Neural cell (in vitro differentiated cells): ENCODE data around the gene MAGIX. TPM values are rescaled to one million over a fixed set of nuclear protein-coding genes. Genes with fewer than 3 reads are reported as not detected.

Experiments
- H2AFZ ChIP-seq: fragments of 200-600, 300-800 bp; sonication (generic), shearing (Covaris generic); 2 replicates; pipeline ENCODE4 v1.6.0; 2014; ENCODE audit warnings: low read depth, mild to moderate bottlenecking, antibody characterized with exemption, low read length, moderate library complexity
- H3F3A ChIP-seq: fragments of 200-600 bp; shearing (Covaris generic); 2 replicates; pipeline ENCODE4 v1.6.1; 2016; ENCODE audit warnings: mild to moderate bottlenecking, moderate library complexity, mixed read lengths, antibody characterized with exemption, low read length; ENCODE audit not compliant: insufficient read depth, poor library complexity, severe bottlenecking
- H3K27ac ChIP-seq: fragments of 200-600, 300-800 bp; sonication (generic), shearing (Covaris generic); 2 replicates; pipeline ENCODE4 v1.5.1; 2014; ENCODE audit warnings: mild to moderate bottlenecking, low read length, moderate library complexity
- H3K27me3 ChIP-seq: fragments of 300-800, 200-600 bp; sonication (generic), shearing (Covaris generic); 2 replicates; pipeline ENCODE4 v1.6.0; 2014; ENCODE audit warnings: mild to moderate bottlenecking, low read depth, low read length, moderate library complexity; ENCODE audit not compliant: insufficient read depth
- H3K36me3 ChIP-seq: fragments of 300-800, 200-600 bp; sonication (generic), shearing (Covaris generic); 2 replicates; pipeline ENCODE4 v1.5.1; 2014; ENCODE audit warnings: mild to moderate bottlenecking, antibody characterized with exemption, low read length, moderate library complexity; ENCODE audit not compliant: insufficient read depth
- H3K4me2 ChIP-seq: fragments of 300-800, 200-600 bp; sonication (generic), shearing (Covaris generic); 2 replicates; pipeline ENCODE4 v1.6.0; 2014; ENCODE audit warnings: mild to moderate bottlenecking, low read length
- H3K4me3 ChIP-seq: fragments of 300-800, 200-600 bp; sonication (generic), shearing (Covaris generic); 2 replicates; pipeline ENCODE4 v1.5.1; 2014; ENCODE audit warnings: mild to moderate bottlenecking, low read length, moderate library complexity
- H3K79me2 ChIP-seq: fragments of 200-600 bp; shearing (Covaris generic); replicated peaks from 2 replicates; pipeline ENCODE4 v1.6.0; 2014; ENCODE audit warnings: mild to moderate bottlenecking, low read length, moderate library complexity; ENCODE audit not compliant: insufficient read depth
- H3K9ac ChIP-seq: fragments of 300-800, 200-600 bp; sonication (generic), shearing (Covaris generic); 2 replicates; pipeline ENCODE4 v1.6.1; 2016; ENCODE audit warnings: mild to moderate bottlenecking, low read length, mixed read lengths
- H3K9me2 ChIP-seq: fragments of 200-600 bp; shearing (Covaris generic); 2 replicates; pipeline ENCODE4 v1.6.1; 2016; ENCODE audit warnings: mild to moderate bottlenecking, low read length, mixed read lengths; ENCODE audit not compliant: insufficient read depth
- H3K9me3 ChIP-seq: fragments of 200-600, 300-800 bp; sonication (generic), shearing (Covaris generic); 2 replicates; pipeline ENCODE4 v1.6.1; 2016; ENCODE audit warnings: mild to moderate bottlenecking, mixed run types, low read length, moderate library complexity, mixed read lengths
- H4K20me1 ChIP-seq: fragments of 200-600 bp; shearing (Covaris generic); 2 replicates; pipeline ENCODE4 v1.6.1; 2016; ENCODE audit warnings: mild to moderate bottlenecking, mixed run types; ENCODE audit not compliant: insufficient read depth
- EP300 ChIP-seq: fragments of 450-650 bp; conservative IDR thresholded peaks from 2 replicates; pipeline ENCODE4 v1.6.1; 2014; ENCODE audit warnings: antibody characterized with exemption, mild to moderate bottlenecking, moderate library complexity; ENCODE audit not compliant: poor library complexity, severe bottlenecking
- EZH2 ChIP-seq: fragments of 200-600, 300-800 bp; shearing (Covaris generic), sonication (generic); IDR thresholded peaks from 2 replicates; pipeline ENCODE4 v1.6.1; 2014; ENCODE audit warnings: antibody characterized with exemption, low read length, borderline replicate concordance, mild to moderate bottlenecking; ENCODE audit not compliant: insufficient read depth, poor library complexity, severe bottlenecking
- MXI1 ChIP-seq: fragments of 450-650 bp; conservative IDR thresholded peaks from 2 replicates; pipeline ENCODE4 v1.6.1; 2014; ENCODE audit warnings: antibody characterized with exemption, mild to moderate bottlenecking; ENCODE audit not compliant: poor library complexity, severe bottlenecking
- POLR2AphosphoS5 ChIP-seq: IDR thresholded peaks from 2 replicates; pipeline ENCODE4 v1.6.1; 2012
- RAD21 ChIP-seq: fragments of 450-650 bp; conservative IDR thresholded peaks from 2 replicates; pipeline ENCODE4 v1.6.1; 2014; ENCODE audit warnings: antibody characterized with exemption, mild to moderate bottlenecking, moderate library complexity
- SMC3 ChIP-seq: fragments of 450-650 bp; conservative IDR thresholded peaks from 2 replicates; pipeline ENCODE4 v1.6.1; 2014; ENCODE audit warnings: antibody characterized with exemption, mild to moderate bottlenecking, moderate library complexity; ENCODE audit not compliant: poor library complexity
- TAF1 ChIP-seq: IDR thresholded peaks from 2 replicates; pipeline ENCODE4 v1.6.1; 2012; ENCODE audit warnings: low read depth
- polyA plus RNA-seq: library from polyadenylated mRNA; depleted of rRNA; stranded (reverse); fragments of >200 nt; gene quantifications from 2 replicates; pipeline ENCODE4 v1.2.3, GENCODE V29; 2014
- TF ChIP-seq, protein P1 (sequence below): IDR thresholded peaks from 2 replicates; pipeline ENCODE4 v1.6.1; 2012; ENCODE audit warnings: borderline replicate concordance
- TF ChIP-seq, protein P2 (sequence below): fragments of 450-650 bp; IDR thresholded peaks from 2 replicates; pipeline ENCODE4 v1.5.1; 2014; ENCODE audit warnings: antibody characterized with exemption, mild to moderate bottlenecking, moderate library complexity; ENCODE audit not compliant: poor library complexity, severe bottlenecking

MAGIX gene
- polyA plus RNA-seq, 1 donor from 2014 or later = 4.2 TPM

DNA sequence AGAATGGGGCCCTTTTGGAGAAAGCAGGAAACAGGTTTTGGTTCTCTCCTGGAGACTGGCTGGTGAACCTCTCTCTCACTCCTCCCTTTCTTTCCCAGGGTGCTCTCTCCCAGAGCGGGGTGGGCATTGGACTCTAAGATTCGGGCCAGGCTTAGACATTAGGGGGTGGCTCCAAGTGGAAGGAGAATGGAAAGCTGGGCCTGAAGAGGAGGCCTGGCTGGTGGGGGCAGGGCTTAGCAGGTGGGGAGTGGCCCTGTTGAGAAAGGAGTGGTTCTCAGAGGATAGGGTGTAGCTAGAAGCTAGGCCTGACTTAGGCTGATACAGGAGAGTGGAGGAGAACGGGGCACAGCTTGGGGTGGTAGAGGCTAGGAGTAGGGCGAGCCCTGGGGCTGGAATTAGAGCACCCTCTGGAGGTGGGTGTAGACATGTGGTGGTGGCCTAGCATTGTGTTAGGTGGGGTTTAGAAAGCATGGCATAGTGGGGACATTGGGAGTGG, 14.8 kb downstream of the MAGIX start:
- no peak overlapping the region for H3K9ac ChIP-seq
- no peaks in the 10 kb centered on the region for H3K79me2 ChIP-seq
- H3K4me3 ChIP-seq = no peak overlapping the region
- H3F3A ChIP-seq = no peaks in the 10 kb centered on the region
- H3K27me3 ChIP-seq = peaks cover 10% of the 10 kb centered on the region
- no peak overlapping the region for H3K4me2 ChIP-seq
- no peaks in the 10 kb centered on the region for H3K9me3 ChIP-seq
- no peak for TF ChIP-seq RAD21
- no peak for TF ChIP-seq TAF1
- TF ChIP-seq SMC3 = no peak
- TF ChIP-seq, protein P1, sequence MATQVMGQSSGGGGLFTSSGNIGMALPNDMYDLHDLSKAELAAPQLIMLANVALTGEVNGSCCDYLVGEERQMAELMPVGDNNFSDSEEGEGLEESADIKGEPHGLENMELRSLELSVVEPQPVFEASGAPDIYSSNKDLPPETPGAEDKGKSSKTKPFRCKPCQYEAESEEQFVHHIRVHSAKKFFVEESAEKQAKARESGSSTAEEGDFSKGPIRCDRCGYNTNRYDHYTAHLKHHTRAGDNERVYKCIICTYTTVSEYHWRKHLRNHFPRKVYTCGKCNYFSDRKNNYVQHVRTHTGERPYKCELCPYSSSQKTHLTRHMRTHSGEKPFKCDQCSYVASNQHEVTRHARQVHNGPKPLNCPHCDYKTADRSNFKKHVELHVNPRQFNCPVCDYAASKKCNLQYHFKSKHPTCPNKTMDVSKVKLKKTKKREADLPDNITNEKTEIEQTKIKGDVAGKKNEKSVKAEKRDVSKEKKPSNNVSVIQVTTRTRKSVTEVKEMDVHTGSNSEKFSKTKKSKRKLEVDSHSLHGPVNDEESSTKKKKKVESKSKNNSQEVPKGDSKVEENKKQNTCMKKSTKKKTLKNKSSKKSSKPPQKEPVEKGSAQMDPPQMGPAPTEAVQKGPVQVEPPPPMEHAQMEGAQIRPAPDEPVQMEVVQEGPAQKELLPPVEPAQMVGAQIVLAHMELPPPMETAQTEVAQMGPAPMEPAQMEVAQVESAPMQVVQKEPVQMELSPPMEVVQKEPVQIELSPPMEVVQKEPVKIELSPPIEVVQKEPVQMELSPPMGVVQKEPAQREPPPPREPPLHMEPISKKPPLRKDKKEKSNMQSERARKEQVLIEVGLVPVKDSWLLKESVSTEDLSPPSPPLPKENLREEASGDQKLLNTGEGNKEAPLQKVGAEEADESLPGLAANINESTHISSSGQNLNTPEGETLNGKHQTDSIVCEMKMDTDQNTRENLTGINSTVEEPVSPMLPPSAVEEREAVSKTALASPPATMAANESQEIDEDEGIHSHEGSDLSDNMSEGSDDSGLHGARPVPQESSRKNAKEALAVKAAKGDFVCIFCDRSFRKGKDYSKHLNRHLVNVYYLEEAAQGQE = no peak
- TF ChIP-seq MXI1 = no peak
- TF ChIP-seq, protein P2, sequence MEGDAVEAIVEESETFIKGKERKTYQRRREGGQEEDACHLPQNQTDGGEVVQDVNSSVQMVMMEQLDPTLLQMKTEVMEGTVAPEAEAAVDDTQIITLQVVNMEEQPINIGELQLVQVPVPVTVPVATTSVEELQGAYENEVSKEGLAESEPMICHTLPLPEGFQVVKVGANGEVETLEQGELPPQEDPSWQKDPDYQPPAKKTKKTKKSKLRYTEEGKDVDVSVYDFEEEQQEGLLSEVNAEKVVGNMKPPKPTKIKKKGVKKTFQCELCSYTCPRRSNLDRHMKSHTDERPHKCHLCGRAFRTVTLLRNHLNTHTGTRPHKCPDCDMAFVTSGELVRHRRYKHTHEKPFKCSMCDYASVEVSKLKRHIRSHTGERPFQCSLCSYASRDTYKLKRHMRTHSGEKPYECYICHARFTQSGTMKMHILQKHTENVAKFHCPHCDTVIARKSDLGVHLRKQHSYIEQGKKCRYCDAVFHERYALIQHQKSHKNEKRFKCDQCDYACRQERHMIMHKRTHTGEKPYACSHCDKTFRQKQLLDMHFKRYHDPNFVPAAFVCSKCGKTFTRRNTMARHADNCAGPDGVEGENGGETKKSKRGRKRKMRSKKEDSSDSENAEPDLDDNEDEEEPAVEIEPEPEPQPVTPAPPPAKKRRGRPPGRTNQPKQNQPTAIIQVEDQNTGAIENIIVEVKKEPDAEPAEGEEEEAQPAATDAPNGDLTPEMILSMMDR = no peak
- TF ChIP-seq EP300 = no peak
- H2AFZ ChIP-seq = no peak overlapping the region
- no peak overlapping the region for H3K27ac ChIP-seq
- no peaks in the 10 kb centered on the region for H4K20me1 ChIP-seq
- H3K9me2 ChIP-seq = no peaks in the 10 kb centered on the region
- H3K36me3 ChIP-seq = no peaks in the 10 kb centered on the region

DNA sequence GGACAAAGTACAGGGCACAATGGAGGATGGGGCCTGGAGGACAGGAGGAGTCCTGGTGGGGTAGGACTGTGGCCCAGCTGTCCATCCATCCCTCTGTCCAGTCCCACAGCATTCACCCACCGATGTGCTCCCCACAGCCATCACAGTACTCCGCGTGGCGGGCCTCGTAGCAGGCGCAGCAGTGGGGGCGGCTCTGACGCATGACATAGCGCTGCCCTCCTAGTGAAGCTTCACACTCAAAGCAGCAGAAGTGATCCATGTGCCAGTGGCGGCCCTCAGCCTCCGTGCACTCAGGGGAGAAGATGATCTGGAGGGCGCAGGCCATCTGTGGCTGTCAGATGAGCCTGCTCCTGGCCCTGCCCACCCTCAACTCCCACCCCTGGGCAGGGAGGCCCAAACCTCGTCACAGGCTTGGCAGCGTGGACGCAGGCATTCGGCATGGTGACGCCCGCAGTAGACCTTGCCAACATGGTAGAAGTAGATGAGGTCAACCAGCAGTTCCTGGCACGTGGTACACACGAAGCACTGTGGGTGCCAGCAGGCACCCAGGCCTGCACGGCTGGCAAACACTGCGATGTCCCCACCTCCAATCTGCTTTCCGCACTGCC, 15.4 kb downstream of the MAGIX start:
- H3K9me3 ChIP-seq = no peaks in the 10 kb centered on the region
- no peak overlapping the region for H3K4me3 ChIP-seq
- peaks cover 4% of the 10 kb centered on the region for H3K27me3 ChIP-seq
- H3K9ac ChIP-seq = no peak overlapping the region
- no peaks in the 10 kb centered on the region for H4K20me1 ChIP-seq
- H3F3A ChIP-seq = no peaks in the 10 kb centered on the region
- H2AFZ ChIP-seq = no peak overlapping the region
- H3K9me2 ChIP-seq = no peaks in the 10 kb centered on the region
- H3K79me2 ChIP-seq = no peaks in the 10 kb centered on the region
- H3K4me2 ChIP-seq = no peak overlapping the region
- no peak overlapping the region for H3K27ac ChIP-seq
- H3K36me3 ChIP-seq = no peaks in the 10 kb centered on the region
- TF ChIP-seq, protein P2 = no peak
- TF ChIP-seq EZH2 = no peak
- TF ChIP-seq POLR2AphosphoS5 = no peak
- TF ChIP-seq MXI1 = no peak
- no peak for TF ChIP-seq SMC3
- TF ChIP-seq RAD21 = no peak
- TF ChIP-seq, protein P1 = no peak
- TF ChIP-seq TAF1 = no peak
- TF ChIP-seq EP300 = no peak
